ENCODE data around the gene SCCPDH.

- TF ChIP-seq, protein P1, sequence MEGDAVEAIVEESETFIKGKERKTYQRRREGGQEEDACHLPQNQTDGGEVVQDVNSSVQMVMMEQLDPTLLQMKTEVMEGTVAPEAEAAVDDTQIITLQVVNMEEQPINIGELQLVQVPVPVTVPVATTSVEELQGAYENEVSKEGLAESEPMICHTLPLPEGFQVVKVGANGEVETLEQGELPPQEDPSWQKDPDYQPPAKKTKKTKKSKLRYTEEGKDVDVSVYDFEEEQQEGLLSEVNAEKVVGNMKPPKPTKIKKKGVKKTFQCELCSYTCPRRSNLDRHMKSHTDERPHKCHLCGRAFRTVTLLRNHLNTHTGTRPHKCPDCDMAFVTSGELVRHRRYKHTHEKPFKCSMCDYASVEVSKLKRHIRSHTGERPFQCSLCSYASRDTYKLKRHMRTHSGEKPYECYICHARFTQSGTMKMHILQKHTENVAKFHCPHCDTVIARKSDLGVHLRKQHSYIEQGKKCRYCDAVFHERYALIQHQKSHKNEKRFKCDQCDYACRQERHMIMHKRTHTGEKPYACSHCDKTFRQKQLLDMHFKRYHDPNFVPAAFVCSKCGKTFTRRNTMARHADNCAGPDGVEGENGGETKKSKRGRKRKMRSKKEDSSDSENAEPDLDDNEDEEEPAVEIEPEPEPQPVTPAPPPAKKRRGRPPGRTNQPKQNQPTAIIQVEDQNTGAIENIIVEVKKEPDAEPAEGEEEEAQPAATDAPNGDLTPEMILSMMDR (IDR thresholded peaks at IDR 0.05; ENCODE audit: low read depth, low read length) = no peak
- no peak for TF ChIP-seq EZH2phosphoT487 (IDR thresholded peaks at IDR 0.05; ENCODE audit: low read depth)
Observed at GRCh38 chr1:246781212-246781611, 57.0 kb downstream of the SCCPDH start.
